Upper lobe of left lung (tissue), 4 donors: Measurements from ENCODE around the gene GTF3C5.

Experiments used
- CTCF ChIP-seq, 6 experiments: fragments of 450-650 bp in 4 of 6; fragments of 200-600 bp in 2 of 6; sonication (generic) in 2 of 6; IDR thresholded peaks; one replicate each; pipeline ENCODE4 v1.5.1; 2016 to 2019; ENCODE audit warnings: antibody characterized with exemption in 6 of 6
- EP300 ChIP-seq, 4 donors: sonication (generic); formaldehyde crosslinking; IDR thresholded peaks; one replicate each; pipeline ENCODE4 v1.5.1; 2017; ENCODE audit warnings: antibody characterized with exemption in 4 of 4, control low read depth in 2 of 4
- POLR2A ChIP-seq, 4 donors: fragments of 450-650 bp; IDR thresholded peaks; one replicate each; pipeline ENCODE4 v1.5.1; 2016 to 2017; ENCODE audit warnings: antibody characterized with exemption in 4 of 4, mild to moderate bottlenecking in 2 of 4
- POLR2AphosphoS5 ChIP-seq, 2 donors: sonication (generic); formaldehyde crosslinking; IDR thresholded peaks; one replicate each; pipeline ENCODE4 v1.5.1; 2017; ENCODE audit warnings: antibody characterized with exemption in 2 of 2

DNA sequence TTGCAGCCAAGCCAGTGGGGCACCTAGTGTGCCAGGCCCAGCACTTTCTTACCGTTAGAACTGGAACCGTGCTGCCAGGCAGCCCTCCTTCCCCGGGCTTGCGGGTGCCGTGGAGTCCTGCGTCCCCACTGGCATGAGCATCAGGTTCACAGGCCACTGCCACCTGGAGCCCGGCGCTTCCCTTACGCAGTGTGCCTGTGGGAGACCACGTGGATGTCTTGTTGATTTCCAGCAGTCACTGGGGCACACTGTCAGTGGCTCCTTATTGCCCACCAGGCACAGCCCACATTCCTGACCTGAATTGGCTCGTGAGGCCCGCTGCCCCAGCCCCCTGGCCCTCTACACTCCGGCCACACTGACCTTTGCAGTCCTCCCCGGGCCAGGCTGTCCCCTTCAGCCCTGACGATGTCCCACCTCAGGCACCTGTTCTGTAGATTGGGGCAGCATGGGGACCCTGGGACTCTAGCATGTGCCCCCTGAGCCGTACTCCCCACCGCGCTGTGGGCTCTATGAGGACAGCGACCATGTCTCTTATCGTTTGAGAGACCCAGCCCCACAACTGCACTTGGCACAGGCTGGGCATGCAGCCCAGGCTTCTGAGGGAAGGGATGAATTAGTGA lies 20.6 kb downstream of the GTF3C5 start:
- TF ChIP-seq CTCF (IDR thresholded peaks at IDR 0.05) (no peak), POLR2A (IDR thresholded peaks at IDR 0.05) (no peak), POLR2AphosphoS5 (IDR thresholded peaks at IDR 0.05) (no peak), EP300 (IDR thresholded peaks at IDR 0.05) (no peak)
